ENCODE data around the gene GNG7. TPM values are rescaled to one million over a fixed set of nuclear protein-coding genes. Genes with fewer than 3 reads are reported as not detected.
"Not testable (repeated sequence)": the region's sequence is repeated elsewhere in the genome, so short reads cannot be mapped to it uniquely, and the experiment has no call there.

The GNG7 gene
- total RNA-seq, 2 donors from 2014 or later = 0.30 to 0.84 TPM

- DNase-seq (ENCODE audit: low spot score in 2 of 2) = no peak
- H3K9me3 Mint-ChIP-seq = peaks cover 0 to 28% of the 10 kb centered on the region in 2 donors
- H3K27ac Mint-ChIP-seq = no peak overlapping the region
- ATAC-seq = no peak
- peaks cover 5 to 29% of the 10 kb centered on the region in 2 donors for H3K36me3 Mint-ChIP-seq
Observed at GRCh38 chr19:2629491-2630351, 72.8 kb downstream of the GNG7 start.

- Mint-ChIP-seq H3K36me3 (peaks cover 5 to 29% of the 10 kb centered on the region in 2 donors), H3K9me3 (peaks cover 0 to 28% of the 10 kb centered on the region in 2 donors), H3K27ac (peak overlapping the region in 1 of 2 donors; percentile 25)
- DNase-seq (ENCODE audit: low spot score in 2 of 2) (no peak), ATAC-seq (no peak)
Observed at GRCh38 chr19:2628597-2628996, 73.9 kb downstream of the GNG7 start.

- Mint-ChIP-seq H3K27ac (peak overlapping the region in 1 of 2 donors; percentile 79), H3K9me3 (peaks cover 0 to 28% of the 10 kb centered on the region in 2 donors), H3K36me3 (peaks cover 5 to 29% of the 10 kb centered on the region in 2 donors)
- ATAC-seq = peak in 1 of 2 donors; percentile 42
- DNase-seq (ENCODE audit: low spot score in 2 of 2) = no peak
Observed at GRCh38 chr19:2627855-2628254, 74.6 kb downstream of the GNG7 start.

GRCh38 chr19:2627319-2627829, 75.1 kb downstream of the GNG7 start:
- peak in 1 of 2 donors; percentile 79 for DNase-seq (ENCODE audit: low spot score in 2 of 2)
- Mint-ChIP-seq H3K27ac (peak overlapping the region; percentile 50 to 79), H3K9me3 (peaks cover 0 to 28% of the 10 kb centered on the region in 2 donors), H3K36me3 (peaks cover 5 to 29% of the 10 kb centered on the region in 2 donors)
- peak; percentile 90 to 94 for ATAC-seq

- Mint-ChIP-seq H3K9me3 (peaks cover 0 to 20% of the 10 kb centered on the region in 2 donors), H3K36me3 (peaks cover 0 to 35% of the 10 kb centered on the region in 2 donors), H3K27ac (no peak overlapping the region)
- DNase-seq (ENCODE audit: low spot score in 2 of 2) = no peak
- ATAC-seq = no peak
Observed at GRCh38 chr19:2625434-2625833, 77.1 kb downstream of the GNG7 start.

- DNase-seq (ENCODE audit: low spot score in 2 of 2) = no peak
- Mint-ChIP-seq H3K27ac (no peak overlapping the region), H3K9me3 (peaks cover 0 to 14% of the 10 kb centered on the region in 2 donors), H3K36me3 (peaks cover 0 to 29% of the 10 kb centered on the region in 2 donors)
- no peak for ATAC-seq
Observed at GRCh38 chr19:2624537-2625091, 77.9 kb downstream of the GNG7 start.

GRCh38 chr19:2623798-2624197, 78.7 kb downstream of the GNG7 start:
- ATAC-seq (no peak), DNase-seq (ENCODE audit: low spot score in 2 of 2) (no peak)
- H3K36me3 Mint-ChIP-seq = peaks cover 0 to 25% of the 10 kb centered on the region in 2 donors
- H3K9me3 Mint-ChIP-seq = peaks cover 0 to 6% of the 10 kb centered on the region in 2 donors
- H3K27ac Mint-ChIP-seq = no peak overlapping the region

- peak overlapping the region in 1 of 2 donors; percentile 89 for H3K27ac Mint-ChIP-seq
- DNase-seq (ENCODE audit: low spot score in 2 of 2); ATAC-seq; H3K9me3 Mint-ChIP-seq: not testable (repeated sequence)
- peaks cover 0 to 12% of the 10 kb centered on the region in 2 donors for H3K36me3 Mint-ChIP-seq
Observed at GRCh38 chr19:2622371-2622961, 80.0 kb downstream of the GNG7 start.

GRCh38 chr19:2619076-2619475, 83.4 kb downstream of the GNG7 start:
- DNase-seq (ENCODE audit: low spot score in 2 of 2) (no peak), ATAC-seq (no peak)
- H3K36me3 Mint-ChIP-seq = peaks cover 0 to 24% of the 10 kb centered on the region in 2 donors
- H3K9me3 Mint-ChIP-seq = peaks cover 0 to 4% of the 10 kb centered on the region in 2 donors
- H3K27ac Mint-ChIP-seq = peak overlapping the region; percentile 82

- peaks cover 0 to 4% of the 10 kb centered on the region in 2 donors for H3K9me3 Mint-ChIP-seq
- DNase-seq (ENCODE audit: low spot score in 2 of 2) = peak; percentile 56 to 83
- H3K36me3 Mint-ChIP-seq = peaks cover 0 to 25% of the 10 kb centered on the region in 2 donors
- H3K27ac Mint-ChIP-seq = peak overlapping the region; percentile 74 to 82
- ATAC-seq = peak in 1 of 2 donors; percentile 61
Observed at GRCh38 chr19:2618611-2619010, 83.9 kb downstream of the GNG7 start.

- peaks cover 0 to 25% of the 10 kb centered on the region in 2 donors for H3K36me3 Mint-ChIP-seq
- H3K27ac Mint-ChIP-seq = peak overlapping the region in 1 of 2 donors; percentile 22
- H3K9me3 Mint-ChIP-seq = peaks cover 0 to 4% of the 10 kb centered on the region in 2 donors
- no peak for ATAC-seq
- no peak for DNase-seq (ENCODE audit: low spot score in 2 of 2)
Observed at GRCh38 chr19:2617393-2618165, 84.9 kb downstream of the GNG7 start.

- ATAC-seq = no peak
- Mint-ChIP-seq H3K9me3 (peaks cover 0 to 4% of the 10 kb centered on the region in 2 donors), H3K36me3 (peaks cover 0 to 23% of the 10 kb centered on the region in 2 donors), H3K27ac (no peak overlapping the region)
- no peak for DNase-seq (ENCODE audit: low spot score in 2 of 2)
Observed at GRCh38 chr19:2616741-2617392, 85.6 kb downstream of the GNG7 start.

- ATAC-seq (no peak), DNase-seq (ENCODE audit: low spot score in 2 of 2) (no peak)
- Mint-ChIP-seq H3K9me3 (peaks cover 0 to 4% of the 10 kb centered on the region in 2 donors), H3K27ac (no peak overlapping the region), H3K36me3 (peaks cover 0 to 19% of the 10 kb centered on the region in 2 donors)
Observed at GRCh38 chr19:2615782-2616181, 86.7 kb downstream of the GNG7 start.

GRCh38 chr19:2613507-2614295, 88.8 kb downstream of the GNG7 start:
- Mint-ChIP-seq H3K27ac (no peak overlapping the region), H3K36me3 (peaks cover 0 to 13% of the 10 kb centered on the region in 2 donors), H3K9me3 (peaks cover 0 to 4% of the 10 kb centered on the region in 2 donors)
- DNase-seq (ENCODE audit: low spot score in 2 of 2) = peak in 1 of 2 donors; percentile 70
- peak; percentile 29 to 57 for ATAC-seq
